LNCaP clone FGC (cell line): ENCODE data around the gene CPXM2.

Source experiments
- DNase-seq: peaks from one replicate; pipeline ENCODE4 v3.0.0-alpha.2; 2011; ENCODE audit warnings: low read depth
- H3K4me3 ChIP-seq: 2 replicates; pipeline ENCODE4 v1.5.1; 2011; ENCODE audit warnings: mild to moderate bottlenecking, low read depth, low read length, control low read depth
- CTCF ChIP-seq: IDR thresholded peaks from 2 replicates; pipeline ENCODE4 v1.5.1; 2012; ENCODE audit warnings: mild to moderate bottlenecking; ENCODE audit not compliant: control insufficient read depth, insufficient read depth; ENCODE audit errors: extremely low read depth

Gene CPXM2

GRCh38 chr10:123704076-123704475 lies 187.5 kb downstream of the CPXM2 start:
- no peak overlapping the region for H3K4me3 ChIP-seq
- no peak for TF ChIP-seq CTCF
- no peak for DNase-seq

- H3K4me3 ChIP-seq, result no peak overlapping the region
- DNase-seq, result no peak
- no peak for TF ChIP-seq CTCF
Observed at GRCh38 chr10:123703195-123703790, 188.3 kb downstream of the CPXM2 start.
